Measurements from ENCODE around the gene EPN2.

Gene EPN2

DNA sequence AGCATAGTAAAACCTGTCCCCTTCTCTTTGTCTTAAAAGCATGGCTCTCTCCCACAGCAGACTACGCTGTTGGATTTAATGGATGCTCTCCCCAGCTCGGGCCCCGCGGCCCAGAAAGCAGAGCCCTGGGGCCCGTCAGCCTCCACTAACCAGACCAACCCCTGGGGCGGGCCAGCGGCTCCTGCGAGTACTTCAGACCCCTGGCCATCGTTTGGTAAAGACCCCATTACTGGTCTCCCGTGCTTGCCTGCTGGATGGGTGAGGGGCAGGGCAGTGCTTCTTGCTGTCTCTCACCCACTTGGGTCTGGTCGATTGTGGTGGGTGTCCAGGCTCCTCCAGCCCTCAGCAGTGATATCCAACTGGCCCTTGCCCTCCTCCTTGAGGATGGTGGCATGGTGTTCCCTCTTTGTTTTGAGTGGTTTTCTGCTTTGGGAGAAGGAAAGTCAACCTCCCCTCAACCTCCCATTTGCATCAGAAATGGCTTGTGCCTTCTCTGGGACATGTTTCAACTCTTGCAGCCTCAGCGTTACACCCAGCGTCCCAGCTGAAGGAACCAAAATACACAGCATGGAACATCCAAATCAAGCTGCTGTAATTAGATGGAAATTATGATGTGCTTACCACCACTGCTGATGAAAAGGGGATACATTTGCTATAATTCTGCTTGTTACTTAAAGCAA, 76.0 kb downstream of the EPN2 start:
- no peak for DNase-seq

DNA sequence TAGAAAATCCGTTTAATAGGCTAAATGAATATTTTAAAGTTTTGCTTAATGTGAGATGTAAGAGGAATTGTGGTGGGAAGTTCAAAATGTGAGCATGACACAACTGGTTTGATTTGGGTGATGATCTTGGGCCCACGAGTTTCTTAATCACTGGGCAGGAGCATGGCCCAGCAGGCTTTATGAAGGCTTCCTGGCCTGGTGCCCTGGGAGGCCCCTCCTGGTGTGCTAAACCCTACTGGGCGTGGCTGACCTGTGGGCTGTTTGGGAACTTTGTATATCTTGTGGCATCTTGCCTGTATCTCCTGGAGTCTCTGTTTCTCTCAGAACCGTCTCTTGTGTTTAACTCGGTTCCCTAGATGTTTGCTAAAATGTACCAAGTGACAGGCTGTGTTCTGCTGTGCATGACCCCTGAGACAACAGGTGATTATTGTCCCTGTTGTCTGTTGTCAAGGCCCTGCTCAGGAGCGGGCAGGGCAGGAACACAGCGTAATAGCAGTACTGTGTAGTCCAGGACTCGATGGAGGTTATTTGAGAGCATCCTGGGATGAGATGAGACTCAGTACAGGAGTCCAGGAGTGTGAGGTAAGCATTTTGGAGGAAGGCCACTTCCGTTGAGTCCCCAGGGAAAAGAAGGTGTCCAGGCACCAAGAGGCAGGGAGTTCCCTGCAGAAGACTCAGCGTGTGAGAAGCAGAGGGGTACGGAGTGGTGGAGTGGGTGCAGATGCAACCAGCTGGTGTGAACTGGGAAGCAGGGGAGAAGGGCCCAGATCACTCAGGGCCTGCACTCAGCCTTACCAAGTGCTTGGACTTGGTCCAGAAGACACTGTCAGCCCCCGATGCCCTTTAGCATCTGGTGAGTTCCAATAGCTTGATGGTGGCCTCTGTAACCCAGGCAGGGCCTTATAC, 76.8 kb downstream of the EPN2 start:
- DNase-seq, result no peak

DNA sequence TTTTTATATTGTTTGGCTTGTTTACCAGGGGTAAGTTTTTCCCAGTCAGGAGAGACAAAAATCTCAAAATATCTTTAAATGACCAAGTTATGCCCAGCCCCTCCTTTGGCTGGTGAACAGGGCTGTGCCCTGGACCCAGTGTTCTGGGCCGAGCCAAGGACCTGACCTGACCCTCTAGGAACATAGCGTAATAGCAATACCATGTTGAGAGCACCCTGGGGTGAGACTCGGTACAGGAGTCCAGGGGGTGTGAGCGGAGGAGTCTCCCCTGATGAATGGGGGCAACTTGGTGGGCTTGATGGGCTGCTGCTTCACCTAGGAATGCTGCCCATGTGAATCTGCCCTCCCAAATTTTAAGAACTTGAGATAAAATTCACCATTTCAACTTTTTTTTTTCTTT, 77.9 kb downstream of the EPN2 start:
- DNase-seq, result no peak

DNA sequence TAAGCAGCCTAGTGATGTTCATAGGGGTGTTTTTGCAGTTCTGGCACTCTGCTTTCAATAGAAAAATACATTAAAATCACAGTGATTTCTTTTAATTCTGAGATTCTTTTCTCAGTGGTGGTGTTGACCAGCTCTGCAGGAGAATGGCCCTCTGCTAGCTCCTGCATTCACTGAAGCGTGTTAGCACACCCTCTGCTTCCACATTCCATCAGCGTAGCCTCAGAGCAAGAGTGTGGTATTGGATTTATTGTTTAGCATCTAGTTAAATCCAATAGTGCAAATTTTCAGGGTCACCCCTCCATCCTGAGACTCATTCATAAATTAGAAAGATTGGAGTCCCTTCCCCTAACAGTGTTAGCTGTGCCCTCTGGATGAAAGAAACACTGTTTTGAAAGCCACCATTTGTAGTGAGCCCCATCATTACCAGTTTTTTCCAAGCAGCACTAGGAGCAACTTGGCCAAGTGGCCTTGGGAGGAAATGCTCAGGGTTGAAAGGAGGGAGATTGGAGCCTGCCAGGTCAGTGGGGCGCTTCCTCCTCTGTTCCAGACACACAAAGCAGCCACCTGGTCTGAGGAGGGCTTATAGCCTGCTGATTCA, 79.7 kb downstream of the EPN2 start:
- no peak for DNase-seq

DNA sequence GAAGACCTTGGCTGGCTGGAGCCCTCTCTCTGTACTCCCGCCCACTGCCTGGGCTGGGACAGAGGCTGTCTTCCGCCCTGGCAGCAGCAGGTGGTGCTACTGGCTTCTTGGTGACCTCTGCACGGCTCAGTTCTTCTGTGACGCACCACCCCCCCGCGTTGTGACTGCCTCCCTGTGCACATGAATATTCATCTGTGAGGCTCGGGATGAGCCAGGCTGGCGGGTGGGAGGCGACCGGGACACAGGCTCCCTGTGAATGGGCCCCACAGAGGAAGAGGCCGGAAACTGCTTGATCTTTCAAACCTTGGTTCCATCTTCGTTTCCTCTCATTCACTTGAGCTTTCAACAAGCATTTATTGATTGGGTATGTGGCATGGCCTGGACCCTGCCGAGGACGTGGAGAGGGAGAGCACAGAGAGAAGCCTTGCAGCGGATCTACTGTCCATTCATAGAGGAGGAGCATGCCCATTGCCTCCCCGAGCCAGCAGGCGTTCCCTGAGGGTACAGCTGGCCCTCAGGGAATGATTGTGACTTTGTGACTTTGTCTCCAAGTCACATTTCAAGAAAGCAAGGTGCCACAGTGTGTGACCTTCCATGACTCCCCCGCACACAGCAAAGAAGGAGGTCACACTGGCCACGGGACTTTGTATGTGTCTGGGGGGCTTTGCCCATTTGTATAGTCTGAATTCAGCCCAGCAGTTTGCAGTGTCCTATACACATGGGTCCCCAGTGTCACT, 80.4 kb downstream of the EPN2 start:
- DNase-seq, result no peak

DNA sequence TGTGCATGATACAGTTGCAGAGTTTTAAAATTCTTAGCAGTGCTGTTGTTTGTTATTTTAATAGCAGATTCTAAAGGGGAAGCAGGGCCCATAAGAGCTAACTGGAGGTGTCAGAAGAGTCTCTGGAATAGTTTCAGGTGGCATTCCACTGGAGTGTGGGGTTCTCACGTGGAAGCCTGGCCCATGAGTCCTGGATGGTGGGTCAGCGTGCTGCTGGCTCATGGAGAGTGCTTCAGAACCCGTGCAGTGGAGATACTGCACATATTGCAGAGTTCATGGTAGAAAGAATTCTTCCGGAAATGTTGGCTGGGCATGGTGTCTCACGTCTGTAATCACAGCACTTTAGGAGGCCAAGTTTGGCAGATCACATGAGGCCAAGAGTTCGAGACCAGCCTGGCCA, 81.4 kb downstream of the EPN2 start:
- no peak for DNase-seq

DNA sequence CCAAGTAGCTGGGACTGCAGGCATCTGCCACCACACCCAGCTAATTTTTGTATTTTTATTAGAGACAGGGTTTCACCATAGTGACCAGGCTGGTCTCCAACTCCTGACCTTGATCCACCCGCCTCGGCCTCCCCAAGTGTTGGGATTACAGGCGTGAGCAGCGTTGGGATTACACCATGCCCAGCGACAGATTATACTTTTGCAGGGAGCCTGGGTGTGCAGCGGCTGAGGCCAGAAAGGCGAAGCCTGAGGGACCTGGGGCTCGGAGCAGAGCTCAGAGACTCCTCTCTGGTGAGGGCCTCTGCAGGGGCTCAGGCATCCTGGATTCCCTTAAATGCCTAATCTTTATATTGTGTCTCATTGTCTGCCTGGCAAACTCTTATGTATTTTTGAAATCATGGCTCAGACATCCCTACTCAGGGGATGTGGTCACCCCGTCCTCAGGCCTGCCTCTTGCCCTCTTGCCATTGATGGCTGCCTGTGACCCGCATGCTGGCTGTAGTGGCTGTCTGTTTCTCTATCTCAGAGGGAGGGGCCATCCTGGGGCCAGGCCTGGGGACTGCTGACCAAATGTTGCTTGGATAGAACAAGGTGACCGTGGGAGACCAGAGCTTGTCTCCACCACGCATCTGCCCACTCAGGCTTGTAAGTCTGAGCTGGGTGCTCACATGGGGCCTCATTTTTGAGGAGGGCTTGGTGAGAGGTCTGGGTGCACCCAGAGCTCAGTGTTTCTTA, 82.8 kb downstream of the EPN2 start:
- DNase-seq, result no peak

DNA sequence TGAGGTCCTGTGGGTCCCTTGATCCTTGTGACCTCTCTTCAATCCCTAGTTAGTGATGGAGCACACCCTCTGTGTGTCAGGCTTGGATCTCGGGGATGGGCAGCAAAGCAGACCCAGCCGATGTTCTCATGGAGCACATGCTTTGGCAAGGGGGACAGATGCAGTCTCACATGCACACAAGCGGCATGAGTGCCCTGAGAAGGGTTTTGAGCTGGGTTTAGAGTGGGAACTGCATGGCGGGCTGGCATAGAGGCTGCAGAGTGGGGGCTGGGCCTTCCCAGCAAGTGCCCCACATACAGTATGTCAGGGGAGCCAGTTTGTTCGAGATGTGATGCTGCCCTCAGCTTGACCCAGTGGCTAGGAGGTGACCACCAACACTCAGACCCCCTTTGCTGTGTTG, 83.7 kb downstream of the EPN2 start:
- no peak for DNase-seq

DNA sequence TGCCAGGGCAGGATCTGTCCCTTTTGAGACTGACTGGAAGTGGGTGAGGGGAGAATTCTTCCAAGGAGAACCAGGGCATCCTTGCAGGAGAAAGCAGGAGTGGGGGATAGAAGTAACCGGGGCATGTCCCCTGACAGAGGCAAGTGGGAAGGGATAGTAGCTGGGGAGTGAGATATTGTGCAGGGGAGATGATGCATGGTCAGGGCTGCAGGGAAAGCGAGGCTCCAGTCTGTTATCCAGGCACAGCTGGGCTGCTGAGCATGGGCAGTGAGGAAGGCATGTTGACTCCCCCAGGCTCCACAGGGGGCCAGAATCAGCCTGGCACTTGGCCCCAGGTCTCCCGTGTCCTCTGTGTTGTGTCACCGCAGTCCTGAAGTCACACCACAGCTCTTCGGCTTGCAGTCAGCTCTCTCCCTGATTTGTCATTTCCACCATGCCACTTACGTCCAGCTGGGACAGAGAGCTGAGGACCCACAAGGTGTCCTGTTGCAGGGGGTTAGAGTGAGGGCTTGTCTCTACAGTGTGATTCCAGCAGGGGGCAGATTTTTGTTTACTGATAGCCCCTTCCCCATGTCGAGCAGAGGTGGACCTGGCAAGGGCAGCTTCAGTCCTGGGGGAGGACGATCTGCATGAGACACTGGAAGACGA, 84.4 kb downstream of the EPN2 start:
- no peak for DNase-seq

DNA sequence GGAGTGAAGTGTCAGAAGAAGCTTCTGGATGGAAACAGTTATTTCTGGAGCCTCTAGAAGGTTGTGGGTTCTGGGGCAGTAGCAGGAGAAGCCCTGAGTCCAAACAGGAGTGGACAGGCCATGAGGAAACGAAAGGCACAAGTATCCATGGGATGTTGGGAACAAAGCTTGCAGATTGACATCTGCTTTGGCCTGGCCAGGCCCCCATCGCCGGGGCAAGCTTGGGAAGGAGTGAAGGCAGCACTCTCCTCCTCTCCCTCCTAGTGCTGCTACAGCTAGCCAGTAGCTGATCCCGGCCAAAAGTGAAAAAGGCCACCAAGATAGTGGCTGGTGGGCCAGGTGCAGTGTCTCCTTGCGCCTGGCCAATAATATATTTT, 85.0 kb downstream of the EPN2 start:
- DNase-seq, result no peak

DNA sequence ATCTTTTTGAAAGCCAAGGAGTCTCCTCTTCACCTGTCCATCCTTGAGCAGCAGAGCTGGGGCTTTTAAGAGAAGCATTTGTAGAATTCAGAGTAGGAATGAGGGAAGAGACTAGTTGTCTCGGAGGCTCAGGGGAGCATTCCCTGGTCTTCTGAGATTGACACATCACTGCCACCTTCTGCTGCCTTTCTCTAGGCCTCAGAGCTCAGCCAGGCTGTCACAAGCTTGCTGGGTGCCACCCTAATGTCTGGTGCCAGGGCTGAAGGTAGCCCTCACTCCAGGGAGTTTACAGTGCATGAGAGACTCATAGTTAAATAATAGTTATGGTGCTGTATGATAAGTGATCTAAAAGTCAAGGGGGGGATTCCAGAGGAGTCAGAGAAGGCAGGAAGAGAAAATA, 85.7 kb downstream of the EPN2 start:
- no peak for DNase-seq

DNA sequence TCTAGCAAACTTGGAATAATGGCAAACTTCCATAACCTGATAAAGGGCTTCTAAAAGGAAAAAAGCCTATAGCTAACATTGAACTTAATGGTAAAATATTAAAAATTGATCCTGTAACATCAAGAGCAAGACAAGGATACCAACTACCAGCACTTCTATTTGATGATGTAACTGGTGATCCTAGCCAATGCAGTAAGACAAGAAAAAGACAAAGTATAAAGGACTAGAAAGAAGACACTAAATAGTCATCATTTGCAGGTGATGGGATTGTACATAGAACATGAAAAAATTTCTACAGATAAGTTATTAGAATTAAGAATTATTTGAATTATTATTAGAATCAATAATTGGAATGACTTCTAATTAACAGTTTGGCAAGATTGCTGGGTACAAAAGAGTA, 88.4 kb downstream of the EPN2 start:
- no peak for DNase-seq

DNA sequence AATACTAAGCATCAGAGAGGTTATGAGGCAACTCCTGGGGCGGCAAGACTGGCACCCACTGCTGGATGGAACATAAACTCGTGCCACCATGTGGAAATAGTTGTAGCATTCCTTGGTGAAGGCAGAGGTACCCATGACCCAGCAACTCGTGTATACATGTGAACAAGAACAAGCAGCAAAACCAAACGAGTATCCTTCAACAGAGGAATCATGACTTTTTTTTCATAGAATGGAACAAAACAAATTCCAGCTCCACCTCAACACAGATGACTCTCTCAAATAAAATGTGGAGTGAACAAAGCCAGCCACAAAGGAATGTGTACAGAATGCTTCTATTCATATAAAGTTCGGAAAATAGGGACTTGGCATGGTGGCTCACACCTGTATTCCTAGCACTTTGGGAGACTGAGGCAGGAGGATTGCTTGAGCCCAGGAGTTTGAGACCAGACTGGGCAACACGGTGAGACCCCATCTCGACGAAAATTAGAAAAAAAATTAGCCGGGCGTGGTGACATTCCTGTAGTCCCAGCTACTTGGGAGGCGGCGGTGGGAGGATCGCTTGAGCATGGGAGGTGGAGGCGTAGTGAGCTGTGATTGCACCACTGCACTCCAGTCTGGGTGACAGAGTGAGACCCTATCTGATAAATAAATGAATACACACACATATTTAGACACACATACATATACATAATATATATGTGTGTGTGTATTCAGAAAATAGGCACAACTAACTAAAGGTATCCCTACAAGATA, 90.0 kb downstream of the EPN2 start:
- DNase-seq, result no peak

DNA sequence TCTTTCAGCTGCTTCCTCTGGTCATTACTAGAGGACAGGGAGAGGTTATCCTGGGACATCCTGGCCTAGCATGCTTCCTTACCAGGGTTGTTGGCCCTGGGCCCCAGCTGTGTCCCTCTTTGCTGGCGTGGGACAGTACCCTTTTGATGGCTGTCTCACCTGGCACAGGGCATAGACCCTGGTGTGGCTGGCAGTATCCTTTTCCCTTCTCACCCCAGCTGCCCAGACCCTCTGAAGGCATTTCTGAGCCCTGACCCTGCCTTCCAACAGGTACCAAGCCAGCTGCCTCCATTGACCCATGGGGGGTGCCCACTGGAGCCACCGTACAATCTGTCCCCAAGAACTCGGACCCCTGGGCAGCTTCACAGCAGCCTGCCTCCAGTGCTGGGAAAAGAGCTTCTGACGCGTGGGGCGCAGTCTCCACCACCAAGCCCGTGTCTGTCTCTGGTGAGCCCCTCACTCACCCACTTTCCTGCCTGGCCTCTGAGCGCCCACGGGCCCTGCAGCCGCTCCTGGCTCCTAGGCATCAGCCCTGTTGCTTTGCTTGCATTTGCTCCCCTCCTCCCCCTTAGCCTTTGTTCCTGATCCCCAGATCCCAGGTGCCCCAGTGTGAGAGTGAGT, 91.4 kb downstream of the EPN2 start:
- DNase-seq, result no peak

DNA sequence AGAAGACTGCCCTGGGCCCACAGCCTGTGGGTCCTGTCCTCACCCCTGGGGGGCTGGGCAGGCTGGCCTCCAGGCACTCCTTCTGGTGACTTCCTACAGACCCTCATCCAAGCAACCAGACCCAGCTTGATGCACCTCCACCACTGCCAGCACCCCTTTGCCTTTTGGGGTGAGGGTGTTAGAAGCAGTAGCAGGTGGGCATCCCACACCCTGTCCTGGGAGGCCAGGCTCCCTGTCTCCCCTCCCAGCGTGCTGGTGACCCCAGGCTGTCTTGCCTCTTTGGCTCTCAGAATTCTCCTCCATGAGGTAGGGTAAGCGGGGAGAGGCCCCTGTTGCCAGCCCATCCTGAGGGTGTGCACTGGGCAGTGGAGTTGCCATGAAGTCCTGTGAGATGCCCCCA, 92.0 kb downstream of the EPN2 start:
- DNase-seq, result no peak

DNA sequence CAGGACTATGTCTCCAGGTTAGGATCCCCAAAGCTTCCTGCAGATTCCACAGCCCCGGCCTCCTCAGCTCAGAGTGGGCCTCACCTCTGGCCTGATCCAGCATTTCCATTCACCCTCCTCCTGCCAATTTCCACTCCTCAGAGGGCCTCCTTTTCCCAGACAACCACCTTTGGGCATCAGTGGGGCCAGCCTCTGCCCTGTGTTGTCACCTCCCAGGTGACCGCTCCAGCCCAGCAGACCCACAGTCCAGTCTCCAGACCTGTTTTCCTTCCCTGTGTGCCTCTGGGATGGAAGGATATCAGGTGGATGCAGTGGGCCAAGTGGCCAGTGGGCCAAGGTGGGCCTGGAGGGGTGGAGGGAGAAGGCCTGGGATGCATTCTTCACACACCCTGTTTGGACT, 92.7 kb downstream of the EPN2 start:
- no peak for DNase-seq

DNA sequence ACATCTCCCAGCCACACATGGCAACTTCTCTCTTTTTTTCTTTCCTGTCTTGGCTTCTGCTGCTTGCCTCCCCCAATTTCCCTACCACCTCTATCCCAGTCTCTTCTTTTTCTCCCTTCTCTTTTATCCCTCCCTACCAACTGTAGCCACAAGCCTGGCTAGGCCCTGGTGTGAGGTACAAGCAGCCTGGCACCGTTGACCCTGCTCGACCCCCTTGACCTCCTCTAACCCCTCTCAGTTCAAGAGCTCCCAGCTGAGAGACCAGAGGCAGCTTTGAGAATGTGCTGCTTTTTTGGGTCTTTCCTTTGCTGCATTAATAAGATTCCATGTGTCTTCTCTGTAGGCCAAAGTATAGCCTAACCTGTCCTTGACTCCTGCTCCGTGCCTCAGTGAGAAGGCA, 93.1 kb downstream of the EPN2 start:
- DNase-seq, result no peak

DNA sequence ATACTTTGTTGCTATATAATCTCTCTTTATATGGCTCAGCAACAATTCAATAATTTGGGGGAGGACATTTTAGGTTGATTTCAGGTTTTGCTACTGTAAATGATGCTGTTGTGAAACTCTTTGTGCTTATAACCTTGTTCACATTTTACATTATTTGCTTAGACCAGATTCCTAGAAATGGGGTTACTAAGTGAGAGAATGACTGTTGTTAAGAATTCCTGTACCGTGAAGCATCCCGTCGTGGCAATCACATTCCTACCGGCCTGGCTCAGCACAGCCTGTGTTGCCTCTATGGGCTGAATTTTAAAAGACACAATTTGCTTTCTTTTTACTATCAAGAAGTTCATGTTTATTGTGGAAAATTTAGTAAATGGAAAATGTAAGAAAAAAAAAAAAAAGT, 94.0 kb downstream of the EPN2 start:
- DNase-seq, result no peak

DNA sequence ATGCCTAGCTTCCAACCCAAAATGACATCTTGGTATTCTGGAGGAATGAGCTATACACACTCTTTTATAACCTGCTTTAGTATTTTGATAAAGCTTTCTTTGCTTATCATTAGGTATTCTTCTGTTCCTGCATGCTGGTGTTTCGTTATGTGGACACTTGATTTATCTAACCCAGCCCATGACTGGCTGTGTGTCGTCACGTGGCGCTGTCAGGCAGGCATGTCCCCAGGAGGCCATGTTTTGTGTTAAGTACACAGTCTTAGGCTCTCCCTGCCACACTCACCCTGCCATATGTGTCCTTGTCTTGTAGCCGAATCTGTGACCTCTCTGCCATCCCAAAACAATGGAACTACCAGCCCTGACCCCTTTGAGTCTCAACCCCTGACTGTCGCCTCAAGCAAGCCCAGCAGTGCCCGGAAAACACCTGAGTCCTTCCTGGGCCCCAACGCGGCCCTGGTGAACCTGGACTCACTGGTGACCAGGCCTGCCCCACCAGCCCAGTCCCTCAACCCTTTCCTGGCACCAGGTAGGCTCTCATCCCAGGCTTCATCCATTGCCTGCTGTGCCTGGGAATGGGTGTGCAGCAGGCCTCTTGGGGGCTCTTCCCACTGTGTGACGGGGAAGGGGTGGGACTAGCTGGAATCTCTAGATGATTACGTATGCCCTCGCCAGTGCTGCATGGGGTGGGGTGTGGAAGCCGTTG, 94.5 kb downstream of the EPN2 start:
- no peak for DNase-seq

DNA sequence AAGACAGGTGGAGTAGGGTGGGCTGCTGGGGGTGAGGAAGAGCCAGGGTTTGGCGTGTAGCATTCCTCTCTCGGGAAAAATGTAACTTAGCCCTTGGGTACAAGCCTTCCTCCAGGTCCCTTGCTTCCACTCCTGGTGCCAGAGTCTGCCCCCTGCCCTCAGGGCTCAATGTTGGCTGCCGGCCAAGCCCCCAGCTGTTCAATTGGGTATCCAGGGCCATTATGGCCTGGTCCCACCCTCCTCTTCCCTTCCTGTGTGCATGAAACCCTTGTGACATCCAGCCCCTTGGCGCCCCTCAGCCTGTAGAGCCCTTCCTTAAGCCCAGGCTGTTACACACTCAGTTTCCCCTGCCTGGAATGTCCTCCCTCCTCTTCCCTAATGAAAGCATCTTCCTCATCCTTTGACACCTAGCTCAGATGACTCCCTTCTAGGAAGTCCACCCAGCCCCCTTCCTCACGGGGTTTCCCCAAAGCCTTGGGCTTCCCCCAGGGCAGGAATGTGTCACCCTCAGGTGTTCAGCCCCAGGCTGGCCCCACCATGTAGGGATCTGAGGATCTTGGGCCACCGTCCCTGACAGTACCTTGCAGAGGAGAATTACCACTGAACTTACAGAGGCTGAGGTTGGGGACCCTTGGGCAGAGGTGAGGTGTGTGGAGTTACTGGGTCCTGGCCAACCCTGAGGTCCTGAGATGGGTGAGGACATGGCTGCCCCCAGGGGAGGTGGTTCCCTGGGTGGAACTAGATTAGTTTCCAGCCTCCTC, 95.4 kb downstream of the EPN2 start:
- no peak for DNase-seq
